Skeletal muscle tissue (tissue), 4 donors: ENCODE measurements around the gene OOSP2. TPM values are rescaled to one million over a fixed set of nuclear protein-coding genes. Genes with fewer than 3 reads are reported as not detected.
"Not testable (repeated sequence)": the region's sequence is repeated elsewhere in the genome, so short reads cannot be mapped to it uniquely, and the experiment has no call there.

ENCODE experiments used
- H3K27ac ChIP-seq: one replicate; pipeline ENCODE4 v1.7.0; 2013; ENCODE audit warnings: mild to moderate bottlenecking, low read depth, low read length, inconsistent platforms
- H3K27me3 ChIP-seq, 3 donors: one replicate each; pipeline ENCODE4 v1.7.0; 2013; ENCODE audit warnings: low read length in 3 of 3; ENCODE audit not compliant: control insufficient read depth in 3 of 3, insufficient read depth in 3 of 3
- H3K36me3 ChIP-seq, 3 donors: one replicate each; pipeline ENCODE4 v1.7.0; 2013; ENCODE audit warnings: low read length in 3 of 3; ENCODE audit not compliant: control insufficient read depth in 3 of 3, insufficient read depth in 3 of 3
- H3K4me1 ChIP-seq, 3 donors: one replicate each; pipeline ENCODE4 v1.7.0; 2013; ENCODE audit warnings: low read length in 3 of 3, mild to moderate bottlenecking in 3 of 3; ENCODE audit not compliant: control insufficient read depth in 3 of 3, insufficient read depth in 3 of 3
- H3K4me3 ChIP-seq, 3 donors: one replicate each; pipeline ENCODE4 v1.7.0; 2013; ENCODE audit warnings: low read length in 3 of 3
- H3K9ac ChIP-seq, 3 donors: one replicate each; pipeline ENCODE4 v1.7.0; 2013; ENCODE audit warnings: low read length in 3 of 3, mild to moderate bottlenecking in 3 of 3, moderate library complexity in 2 of 3, low read depth in 1 of 3
- H3K9me3 ChIP-seq, 3 donors: one replicate each; pipeline ENCODE4 v1.7.0; 2013; ENCODE audit warnings: low read length in 3 of 3; ENCODE audit not compliant: control insufficient read depth in 3 of 3
- total RNA-seq: library from RNA; depleted of rRNA; stranded (reverse); fragments of >200 nt; gene quantifications from one replicate; pipeline ENCODE4 v1.2.3, GENCODE V29; 2014
- donor health status: Osteomylitis.

Gene OOSP2, protein sequence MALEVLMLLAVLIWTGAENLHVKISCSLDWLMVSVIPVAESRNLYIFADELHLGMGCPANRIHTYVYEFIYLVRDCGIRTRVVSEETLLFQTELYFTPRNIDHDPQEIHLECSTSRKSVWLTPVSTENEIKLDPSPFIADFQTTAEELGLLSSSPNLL
- not detected for total RNA-seq

DNA sequence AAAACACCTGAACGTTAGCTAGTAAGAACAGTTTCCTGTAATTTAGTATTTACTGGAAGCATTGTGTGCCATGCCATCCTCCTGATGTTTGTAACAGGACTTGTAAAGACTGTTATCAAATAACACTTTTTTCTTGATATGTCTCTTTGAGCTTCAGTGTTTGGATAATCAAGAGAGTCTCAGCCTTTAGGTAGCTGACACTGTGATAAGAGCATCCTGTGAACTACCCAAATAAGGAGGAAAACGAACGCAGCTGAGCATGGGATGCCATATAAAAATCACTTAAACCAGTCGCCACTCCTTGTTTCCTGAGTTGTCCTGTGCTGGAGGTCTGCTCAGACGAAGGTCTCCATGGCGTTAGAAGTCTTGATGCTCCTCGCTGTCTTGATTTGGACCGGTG lies at the start of gene OOSP2:
Gene OOSP2, plus strand, starts transcription at position 301 of the 400 bp plus-strand sequence. Its CDS starts 51 bp downstream, at position 352.
- Histone ChIP-seq H3K9me3 (no peaks in the 10 kb centered on the region), H3K27me3 (no peaks in the 10 kb centered on the region), H3K4me3 (no peak within 1 kb of the TSS), H3K27ac (no peak within 1 kb of the TSS), H3K4me1 (no peaks in the 10 kb centered on the region), H3K9ac (no peak within 1 kb of the TSS), H3K36me3 (no peaks in the 10 kb centered on the region)

DNA sequence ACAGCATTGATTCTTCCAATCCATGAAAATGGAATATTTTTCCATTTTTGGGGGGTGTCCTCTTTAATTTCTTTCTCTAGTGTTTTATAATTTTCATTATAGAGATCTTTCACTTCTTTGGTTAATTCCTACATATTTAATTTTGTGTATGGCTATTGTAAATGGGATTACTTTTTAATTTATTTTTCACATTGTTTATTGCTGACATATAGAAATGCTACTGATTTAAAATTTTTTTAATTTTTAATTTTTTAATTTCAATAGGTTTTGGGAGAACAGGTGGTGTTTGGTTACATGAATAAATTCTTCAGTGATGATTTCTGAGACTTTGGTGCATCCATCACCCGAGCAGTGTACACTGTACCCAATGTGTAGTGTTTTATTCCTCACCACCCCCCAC lies 49.8 kb upstream of the OOSP2 start:
- Histone ChIP-seq H3K4me1 (no peaks in the 10 kb centered on the region), H3K36me3 (no peaks in the 10 kb centered on the region), H3K27me3 (no peaks in the 10 kb centered on the region), H3K27ac (no peak overlapping the region), H3K4me3 (no peak overlapping the region), H3K9me3 (peaks cover 0 to 3% (median 0%) of the 10 kb centered on the region in 3 donors), H3K9ac (no peak overlapping the region)

DNA sequence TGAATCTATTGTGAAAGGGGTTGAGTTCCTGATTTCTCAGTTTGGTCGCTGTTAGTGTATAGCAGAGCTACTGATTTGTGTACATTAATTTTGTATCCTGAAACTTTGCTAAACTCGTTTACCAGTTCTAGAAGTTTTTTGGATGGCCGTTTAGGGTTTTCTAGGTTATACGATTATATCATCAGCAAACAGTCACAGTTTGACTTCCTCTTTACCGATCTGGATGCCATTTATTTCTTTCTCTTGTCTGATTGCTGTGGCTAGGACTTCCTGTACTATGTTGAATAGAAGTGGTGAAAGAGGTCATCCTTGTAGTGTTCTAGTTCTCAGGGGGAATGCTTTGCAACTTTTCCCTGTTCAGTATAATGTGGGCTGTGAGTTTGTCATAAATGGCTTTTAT lies 47.8 kb upstream of the OOSP2 start:
- no peak overlapping the region for H3K27ac ChIP-seq
- no peaks in the 10 kb centered on the region for H3K36me3 ChIP-seq
- no peak overlapping the region for H3K4me3 ChIP-seq
- H3K4me1 ChIP-seq: no peaks in the 10 kb centered on the region
- H3K9ac ChIP-seq: no peak overlapping the region
- peaks cover 0 to 3% (median 0%) of the 10 kb centered on the region in 3 donors for H3K9me3 ChIP-seq
- no peaks in the 10 kb centered on the region for H3K27me3 ChIP-seq

DNA sequence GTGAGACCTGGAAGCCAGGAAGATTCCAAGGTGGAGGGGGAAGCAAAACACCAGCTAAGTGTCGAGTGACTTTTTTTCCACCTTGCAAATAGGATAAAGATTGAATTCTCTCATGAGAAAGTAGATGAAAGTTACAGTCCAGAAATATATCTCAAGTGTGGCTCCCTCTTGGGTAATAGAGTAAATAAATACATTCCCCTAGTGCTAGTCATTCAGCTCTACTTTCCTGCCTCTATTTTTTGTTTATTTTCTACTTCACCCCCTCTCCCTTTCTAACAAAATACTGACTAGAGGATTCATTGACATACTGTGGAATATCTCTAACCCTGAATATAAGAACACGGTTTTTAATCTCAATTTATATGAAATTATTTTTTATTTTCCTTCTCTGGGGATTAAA lies 42.4 kb upstream of the OOSP2 start:
- H3K9ac ChIP-seq: no peak overlapping the region
- H3K4me3 ChIP-seq: no peak overlapping the region
- no peaks in the 10 kb centered on the region for H3K36me3 ChIP-seq

DNA sequence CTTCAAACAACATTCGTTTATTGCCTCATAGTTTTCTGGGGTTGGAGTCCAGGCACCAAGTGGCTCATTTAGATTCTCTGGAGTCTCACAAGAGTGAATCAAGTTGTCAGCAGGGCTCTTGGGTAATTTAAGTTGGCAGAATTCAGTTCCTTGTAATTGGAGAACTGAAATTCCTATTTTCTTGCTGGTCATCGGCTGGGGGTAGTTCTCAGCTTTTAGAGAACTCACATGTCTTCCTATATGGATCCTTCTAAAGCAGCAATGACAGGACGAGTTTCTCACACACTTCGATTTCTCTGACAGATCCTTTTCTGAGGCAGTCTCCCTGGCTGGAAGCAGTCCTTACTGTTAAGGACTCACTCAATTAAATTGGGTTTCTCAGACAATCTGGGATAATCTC lies 40.5 kb upstream of the OOSP2 start:
- Histone ChIP-seq H3K9me3 (no peaks in the 10 kb centered on the region), H3K4me1 (no peaks in the 10 kb centered on the region), H3K9ac (no peak overlapping the region), H3K36me3 (no peaks in the 10 kb centered on the region), H3K27me3 (no peaks in the 10 kb centered on the region), H3K4me3 (no peak overlapping the region), H3K27ac (no peak overlapping the region)

More for the DNA sequence above, 42.4 kb upstream of the OOSP2 start:
- Histone ChIP-seq H3K27me3 (no peaks in the 10 kb centered on the region), H3K9me3 (peaks cover 0 to 3% (median 0%) of the 10 kb centered on the region in 3 donors), H3K27ac (no peak overlapping the region), H3K4me1 (no peaks in the 10 kb centered on the region)

DNA sequence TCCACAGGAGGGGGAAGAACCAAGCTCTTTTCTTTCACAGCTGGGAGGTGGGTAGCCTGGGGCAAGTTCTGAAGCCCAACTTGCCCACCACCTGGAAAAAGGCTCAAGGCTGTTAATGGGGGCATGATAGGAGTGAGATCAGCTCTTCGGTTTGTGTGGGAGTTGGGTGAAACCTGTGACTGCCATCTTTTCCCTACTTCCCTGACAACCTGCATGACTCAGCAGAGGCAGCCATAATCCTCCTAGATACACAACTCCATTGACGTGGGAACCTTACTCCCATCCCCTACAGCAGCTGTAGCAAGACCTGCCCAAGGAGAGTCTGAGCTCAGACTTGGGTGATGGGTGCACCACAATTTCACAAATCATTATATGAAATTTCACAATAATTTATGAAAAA lies 36.5 kb upstream of the OOSP2 start:
- H3K36me3 ChIP-seq: no peaks in the 10 kb centered on the region
- no peaks in the 10 kb centered on the region for H3K4me1 ChIP-seq
- no peaks in the 10 kb centered on the region for H3K27me3 ChIP-seq
- no peak overlapping the region for H3K27ac ChIP-seq
- no peak overlapping the region for H3K9ac ChIP-seq
- H3K4me3 ChIP-seq: no peak overlapping the region
- no peaks in the 10 kb centered on the region for H3K9me3 ChIP-seq

DNA sequence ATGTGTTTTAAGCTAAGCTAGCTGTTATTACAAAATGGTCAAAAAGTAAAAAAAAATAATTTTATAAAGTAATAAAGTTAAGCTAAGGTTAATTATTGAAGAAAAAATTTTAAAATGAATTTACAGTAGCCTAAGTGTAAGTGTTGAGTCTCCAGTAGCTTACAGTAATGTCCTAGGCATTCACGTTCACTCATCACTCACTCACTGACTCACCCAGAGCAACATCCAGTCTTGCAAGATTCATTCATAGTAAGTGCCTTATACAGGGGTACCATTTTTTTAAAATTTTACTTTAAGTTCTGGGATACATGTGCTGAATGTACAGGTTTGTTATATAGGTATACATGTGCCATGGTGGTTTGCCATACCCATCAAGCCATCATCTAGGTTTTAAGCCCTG lies 34.8 kb upstream of the OOSP2 start:
- Histone ChIP-seq H3K4me1 (no peaks in the 10 kb centered on the region), H3K36me3 (no peaks in the 10 kb centered on the region), H3K9ac (no peak overlapping the region), H3K27ac (no peak overlapping the region), H3K27me3 (no peaks in the 10 kb centered on the region), H3K4me3 (no peak overlapping the region), H3K9me3 (no peaks in the 10 kb centered on the region)

DNA sequence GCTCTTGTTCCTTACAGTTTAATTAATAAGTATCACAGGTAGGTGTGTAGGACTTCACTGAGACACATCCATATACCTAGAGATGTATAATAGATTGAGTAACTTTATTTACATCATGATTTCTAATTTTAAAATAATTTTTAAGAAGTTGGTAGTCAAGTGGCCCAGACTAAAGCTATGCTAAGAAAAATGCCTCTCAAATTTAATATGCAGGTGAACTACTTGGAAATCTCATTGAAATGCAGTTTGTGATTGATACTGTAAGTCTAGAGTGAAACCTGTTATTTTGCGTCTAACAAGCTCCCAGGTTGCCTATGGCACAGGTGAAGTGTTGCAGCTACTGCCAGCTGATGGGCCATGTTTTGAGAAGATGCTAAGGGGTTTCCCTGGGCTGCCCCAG lies 23.3 kb upstream of the OOSP2 start, which contains the start of gene OOSP4B:
Gene OOSP4B, plus strand, starts transcription at position 301 of the 400 bp plus-strand sequence.
- Histone ChIP-seq H3K4me3 (no peak within 1 kb of the TSS), H3K27ac (no peak within 1 kb of the TSS), H3K9me3 (no peaks in the 10 kb centered on the region), H3K27me3 (no peaks in the 10 kb centered on the region), H3K9ac (no peak within 1 kb of the TSS), H3K4me1 (no peaks in the 10 kb centered on the region), H3K36me3 (no peaks in the 10 kb centered on the region)

DNA sequence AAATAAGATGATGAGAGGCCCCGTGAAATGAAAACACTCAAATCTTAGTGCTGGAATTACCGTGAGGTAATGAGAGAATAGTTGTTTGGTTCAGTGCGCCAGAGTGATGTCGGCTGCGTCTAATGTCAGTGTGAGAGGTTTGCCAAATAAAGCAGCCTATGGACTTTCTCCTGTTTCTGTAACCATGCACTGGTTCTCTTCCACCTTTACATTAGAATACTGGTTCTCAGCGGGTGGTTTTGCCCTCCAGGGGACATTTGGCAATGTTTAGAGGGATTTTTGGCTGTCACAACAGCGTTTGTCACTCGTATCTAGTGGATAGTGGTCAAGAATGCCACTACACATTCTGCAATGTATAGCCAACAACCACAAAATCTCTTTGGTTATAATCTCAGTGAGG lies 22.2 kb upstream of the OOSP2 start:
- no peaks in the 10 kb centered on the region for H3K9me3 ChIP-seq
- H3K36me3 ChIP-seq: no peaks in the 10 kb centered on the region
- H3K4me1 ChIP-seq: no peaks in the 10 kb centered on the region
- no peak overlapping the region for H3K4me3 ChIP-seq
- no peak overlapping the region for H3K9ac ChIP-seq
- H3K27me3 ChIP-seq: no peaks in the 10 kb centered on the region
- H3K27ac ChIP-seq: no peak overlapping the region

DNA sequence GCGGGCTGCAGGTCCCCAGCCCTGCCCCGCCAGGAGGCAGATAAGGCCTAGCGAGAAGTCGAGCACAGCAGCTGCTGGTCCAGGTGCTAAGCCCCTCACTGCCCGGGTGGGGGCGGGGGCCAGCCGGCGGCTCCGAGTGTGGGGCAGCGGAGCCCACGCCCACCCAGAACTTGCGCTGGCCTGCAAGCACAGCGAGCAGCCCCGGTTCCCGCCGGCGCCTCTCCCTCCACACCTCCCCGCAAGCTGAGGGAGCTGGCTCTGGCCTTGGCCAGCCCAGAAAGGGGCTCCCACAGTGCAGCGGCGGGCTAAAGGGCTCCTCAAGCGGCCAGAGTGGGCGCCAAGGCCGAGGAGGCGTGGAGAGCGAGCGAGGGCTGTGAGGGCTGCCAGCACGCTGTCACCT lies 19.8 kb upstream of the OOSP2 start:
- H3K27me3 ChIP-seq, H3K9me3 ChIP-seq, H3K36me3 ChIP-seq, H3K4me3 ChIP-seq, H3K9ac ChIP-seq, H3K27ac ChIP-seq, H3K4me1 ChIP-seq: not testable (repeated sequence)
